GM12878 (cell line): ENCODE data around the gene CLEC16A.

ENCODE experiments used
- CBX3 ChIP-seq: fragments of 200-600 bp; sonication (generic); IDR thresholded peaks from 2 replicates; pipeline ENCODE4 v1.6.1; 2016; ENCODE audit warnings: low read depth, borderline replicate concordance
- MYB ChIP-seq: fragments of 150-350 bp; IDR thresholded peaks from 2 replicates; pipeline ENCODE4 v1.6.1; 2014; ENCODE audit warnings: mild to moderate bottlenecking, low read depth, low read length, borderline replicate concordance
- YY1 ChIP-seq: IDR thresholded peaks from 2 replicates; pipeline ENCODE4 v1.6.1; 2011; ENCODE audit warnings: low read depth, mild to moderate bottlenecking, low read length

DNA sequence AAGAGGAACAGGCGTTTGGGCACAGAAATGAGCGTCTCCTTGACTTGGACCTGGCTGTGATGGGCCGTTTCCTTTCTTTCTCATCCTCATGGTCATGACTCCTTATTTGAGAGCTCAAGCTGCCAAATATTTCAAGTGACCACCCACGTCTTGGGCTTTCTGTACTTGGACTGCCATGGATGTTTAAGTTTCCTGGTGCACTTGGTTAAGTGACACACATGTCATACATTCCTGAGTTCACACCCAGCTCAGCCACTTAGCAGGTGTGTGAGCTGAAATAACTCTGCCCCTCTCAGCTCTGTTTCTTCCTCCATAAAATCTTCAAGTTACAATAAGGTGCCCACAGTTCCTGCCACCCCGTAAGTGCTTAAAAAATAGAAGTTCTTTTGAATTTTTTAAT, 114.5 kb downstream of the CLEC16A start:
- TF ChIP-seq MYB (no peak), YY1 (no peak), CBX3 (no peak)
